ENCODE results near the gene TJP2.
A peak's percentile ranks its signal among the peaks of the same experiment; 100 is the strongest.

TJP2 gene

GRCh38 chr9:69292078-69292477 lies 118.0 kb downstream of the TJP2 start:
- no peak overlapping the region for H3K4me3 ChIP-seq (ENCODE audit: insufficient read depth in 1 of 2, low read depth in 1 of 2, low read length in 2 of 2)
- no peak overlapping the region for H3K4ac ChIP-seq (ENCODE audit: low read depth in 1 of 2, low read length in 2 of 2)
- no peaks in the 10 kb centered on the region for H3K9me3 ChIP-seq (ENCODE audit: control insufficient read depth, low read length)
- no peak overlapping the region for H3K14ac ChIP-seq (ENCODE audit: low read length in 2 of 2)
- no peaks in the 10 kb centered on the region for H3K36me3 ChIP-seq (ENCODE audit: control insufficient read depth in 1 of 2, insufficient read depth in 2 of 2, low read depth in 1 of 2, low read length in 2 of 2)
- H4K8ac ChIP-seq (ENCODE audit: low read length): no peak overlapping the region
- no peak overlapping the region for H3K23ac ChIP-seq (ENCODE audit: low read length in 2 of 2)
- H3K9ac ChIP-seq (ENCODE audit: low read length): no peak overlapping the region
- H3K27me3 ChIP-seq (ENCODE audit: control insufficient read depth in 1 of 2, insufficient read depth in 1 of 2, low read length in 2 of 2): peaks cover 2 to 8% of the 10 kb centered on the region in 2 experiments
- no peak overlapping the region for H2AK5ac ChIP-seq (ENCODE audit: low read length, severe bottlenecking)
- H2BK12ac ChIP-seq (ENCODE audit: low read length in 2 of 2): no peak overlapping the region
- no peak overlapping the region for H4K91ac ChIP-seq (ENCODE audit: low read length)
- H2BK120ac ChIP-seq (ENCODE audit: low read depth, low read length): no peak overlapping the region
- H3K4me2 ChIP-seq (ENCODE audit: low read length, poor library complexity, severe bottlenecking): no peak overlapping the region
- H3K18ac ChIP-seq (ENCODE audit: low read depth in 1 of 2, low read length in 2 of 2): no peak overlapping the region
- no peak for DNase-seq
- no peaks in the 10 kb centered on the region for H3K79me1 ChIP-seq (replicated peaks; ENCODE audit: low read length, poor library complexity, severe bottlenecking)
- no peak overlapping the region for H3K27ac ChIP-seq (ENCODE audit: low read length, poor library complexity, severe bottlenecking)
- H3K4me1 ChIP-seq (ENCODE audit: control insufficient read depth, insufficient read depth, low read depth, low read length): no peaks in the 10 kb centered on the region
- H2AFZ ChIP-seq (ENCODE audit: low read depth, low read length): no peak overlapping the region
- H2BK5ac ChIP-seq (ENCODE audit: low read depth, low read length, poor library complexity, severe bottlenecking): no peak overlapping the region
- no peak overlapping the region for H2BK15ac ChIP-seq (ENCODE audit: low read depth, poor library complexity, severe bottlenecking)
- WGBS: 84% methylated on average over 3 of the region's 3 CpGs

- no peaks in the 10 kb centered on the region for H3K36me3 ChIP-seq (ENCODE audit: control insufficient read depth in 1 of 2, insufficient read depth in 2 of 2, low read depth in 1 of 2, low read length in 2 of 2)
- H3K18ac ChIP-seq (ENCODE audit: low read depth in 1 of 2, low read length in 2 of 2): no peak overlapping the region
- no peak overlapping the region for H2AFZ ChIP-seq (ENCODE audit: low read depth, low read length)
- H3K79me1 ChIP-seq (replicated peaks; ENCODE audit: low read length, poor library complexity, severe bottlenecking): no peaks in the 10 kb centered on the region
- no peak overlapping the region for H2AK5ac ChIP-seq (ENCODE audit: low read length, severe bottlenecking)
- no peak overlapping the region for H2BK15ac ChIP-seq (ENCODE audit: low read depth, poor library complexity, severe bottlenecking)
- no peak overlapping the region for H2BK12ac ChIP-seq (ENCODE audit: low read length in 2 of 2)
- no peak overlapping the region for H3K23ac ChIP-seq (ENCODE audit: low read length in 2 of 2)
- no peak overlapping the region for H3K4me3 ChIP-seq (ENCODE audit: insufficient read depth in 1 of 2, low read depth in 1 of 2, low read length in 2 of 2)
- H3K27ac ChIP-seq (ENCODE audit: low read length, poor library complexity, severe bottlenecking): no peak overlapping the region
- peaks cover 3 to 10% of the 10 kb centered on the region in 2 experiments for H3K27me3 ChIP-seq (ENCODE audit: control insufficient read depth in 1 of 2, insufficient read depth in 1 of 2, low read length in 2 of 2)
- no peak overlapping the region for H2BK120ac ChIP-seq (ENCODE audit: low read depth, low read length)
- H3K4me2 ChIP-seq (ENCODE audit: low read length, poor library complexity, severe bottlenecking): no peak overlapping the region
- H3K4me1 ChIP-seq (ENCODE audit: control insufficient read depth, insufficient read depth, low read depth, low read length): no peaks in the 10 kb centered on the region
- H3K9ac ChIP-seq (ENCODE audit: low read length): no peak overlapping the region
- H3K14ac ChIP-seq (ENCODE audit: low read length in 2 of 2): no peak overlapping the region
- no peak overlapping the region for H4K8ac ChIP-seq (ENCODE audit: low read length)
- no peak overlapping the region for H4K91ac ChIP-seq (ENCODE audit: low read length)
- no peak overlapping the region for H2BK5ac ChIP-seq (ENCODE audit: low read depth, low read length, poor library complexity, severe bottlenecking)
- DNase-seq: no peak
- H3K9me3 ChIP-seq (ENCODE audit: control insufficient read depth, low read length): no peaks in the 10 kb centered on the region
- WGBS: no CpG with 5 or more reads among the region's 1 CpG
- H3K4ac ChIP-seq (ENCODE audit: low read depth in 1 of 2, low read length in 2 of 2): no peak overlapping the region
Measured at GRCh38 chr9:69293156-69293555, 119.1 kb downstream of the TJP2 start.

GRCh38 chr9:69295872-69296552 lies 121.9 kb downstream of the TJP2 start:
- H3K23ac ChIP-seq (ENCODE audit: low read length in 2 of 2): no peak overlapping the region
- no peak overlapping the region for H3K4me2 ChIP-seq (ENCODE audit: low read length, poor library complexity, severe bottlenecking)
- H3K9me3 ChIP-seq (ENCODE audit: control insufficient read depth, low read length): no peaks in the 10 kb centered on the region
- no peak overlapping the region for H2BK120ac ChIP-seq (ENCODE audit: low read depth, low read length)
- no peak overlapping the region for H3K4me3 ChIP-seq (ENCODE audit: insufficient read depth in 1 of 2, low read depth in 1 of 2, low read length in 2 of 2)
- H3K36me3 ChIP-seq (ENCODE audit: control insufficient read depth in 1 of 2, insufficient read depth in 2 of 2, low read depth in 1 of 2, low read length in 2 of 2): no peaks in the 10 kb centered on the region
- peak; percentile 15 for DNase-seq
- 71% methylated on average over 8 of the region's 9 CpGs for whole genome bisulfite sequencing
- no peak overlapping the region for H2BK5ac ChIP-seq (ENCODE audit: low read depth, low read length, poor library complexity, severe bottlenecking)
- H3K27ac ChIP-seq (ENCODE audit: low read length, poor library complexity, severe bottlenecking): no peak overlapping the region
- no peaks in the 10 kb centered on the region for H3K4me1 ChIP-seq (ENCODE audit: control insufficient read depth, insufficient read depth, low read depth, low read length)
- no peak overlapping the region for H2BK15ac ChIP-seq (ENCODE audit: low read depth, poor library complexity, severe bottlenecking)
- H3K14ac ChIP-seq (ENCODE audit: low read length in 2 of 2): no peak overlapping the region
- H3K4ac ChIP-seq (ENCODE audit: low read depth in 1 of 2, low read length in 2 of 2): no peak overlapping the region
- no peak overlapping the region for H2AFZ ChIP-seq (ENCODE audit: low read depth, low read length)
- no peak overlapping the region for H3K18ac ChIP-seq (ENCODE audit: low read depth in 1 of 2, low read length in 2 of 2)
- H4K91ac ChIP-seq (ENCODE audit: low read length): no peak overlapping the region
- H3K9ac ChIP-seq (ENCODE audit: low read length): no peak overlapping the region
- H3K27me3 ChIP-seq (ENCODE audit: control insufficient read depth in 1 of 2, insufficient read depth in 1 of 2, low read length in 2 of 2): peaks cover 3 to 5% of the 10 kb centered on the region in 2 experiments
- H3K79me1 ChIP-seq (replicated peaks; ENCODE audit: low read length, poor library complexity, severe bottlenecking): no peaks in the 10 kb centered on the region
- no peak overlapping the region for H2BK12ac ChIP-seq (ENCODE audit: low read length in 2 of 2)
- H4K8ac ChIP-seq (ENCODE audit: low read length): no peak overlapping the region
- H2AK5ac ChIP-seq (ENCODE audit: low read length, severe bottlenecking): no peak overlapping the region

GRCh38 chr9:69297300-69297980 lies 123.4 kb downstream of the TJP2 start:
- H4K8ac ChIP-seq (ENCODE audit: low read length): no peak overlapping the region
- no peak overlapping the region for H3K4ac ChIP-seq (ENCODE audit: low read depth in 1 of 2, low read length in 2 of 2)
- no peak overlapping the region for H3K14ac ChIP-seq (ENCODE audit: low read length in 2 of 2)
- no peak overlapping the region for H3K4me3 ChIP-seq (ENCODE audit: insufficient read depth in 1 of 2, low read depth in 1 of 2, low read length in 2 of 2)
- no peak overlapping the region for H2BK5ac ChIP-seq (ENCODE audit: low read depth, low read length, poor library complexity, severe bottlenecking)
- no peaks in the 10 kb centered on the region for H3K79me1 ChIP-seq (replicated peaks; ENCODE audit: low read length, poor library complexity, severe bottlenecking)
- no peaks in the 10 kb centered on the region for H3K9me3 ChIP-seq (ENCODE audit: control insufficient read depth, low read length)
- no peak overlapping the region for H3K23ac ChIP-seq (ENCODE audit: low read length in 2 of 2)
- H4K91ac ChIP-seq (ENCODE audit: low read length): no peak overlapping the region
- H2BK12ac ChIP-seq (ENCODE audit: low read length in 2 of 2): no peak overlapping the region
- H3K36me3 ChIP-seq (ENCODE audit: control insufficient read depth in 1 of 2, insufficient read depth in 2 of 2, low read depth in 1 of 2, low read length in 2 of 2): no peaks in the 10 kb centered on the region
- no peak overlapping the region for H3K27ac ChIP-seq (ENCODE audit: low read length, poor library complexity, severe bottlenecking)
- no peak overlapping the region for H3K9ac ChIP-seq (ENCODE audit: low read length)
- no peak for DNase-seq
- H3K4me1 ChIP-seq (ENCODE audit: control insufficient read depth, insufficient read depth, low read depth, low read length): no peaks in the 10 kb centered on the region
- H2AFZ ChIP-seq (ENCODE audit: low read depth, low read length): no peak overlapping the region
- H2BK120ac ChIP-seq (ENCODE audit: low read depth, low read length): no peak overlapping the region
- H3K4me2 ChIP-seq (ENCODE audit: low read length, poor library complexity, severe bottlenecking): no peak overlapping the region
- 85% methylated on average over 9 of the region's 11 CpGs for WGBS
- H2BK15ac ChIP-seq (ENCODE audit: low read depth, poor library complexity, severe bottlenecking): no peak overlapping the region
- H3K18ac ChIP-seq (ENCODE audit: low read depth in 1 of 2, low read length in 2 of 2): no peak overlapping the region
- peaks cover 3 to 5% of the 10 kb centered on the region in 2 experiments for H3K27me3 ChIP-seq (ENCODE audit: control insufficient read depth in 1 of 2, insufficient read depth in 1 of 2, low read length in 2 of 2)
- no peak overlapping the region for H2AK5ac ChIP-seq (ENCODE audit: low read length, severe bottlenecking)
